Measurements from ENCODE around the gene PPP1R3C. TPM values are rescaled to one million over a fixed set of nuclear protein-coding genes. Genes with fewer than 3 reads are reported as not detected.

The PPP1R3C gene
- polyA plus RNA-seq, 1 donor from 2014 or later: 0.51 TPM

GRCh38 chr10:91630625-91631024 lies 2.2 kb downstream of the PPP1R3C start:
- H3K4me3 ChIP-seq (ENCODE audit: low read length): no peak overlapping the region
- no peaks in the 10 kb centered on the region for H3K9me2 ChIP-seq (ENCODE audit: insufficient read depth, low read length)
- TF ChIP-seq MXI1 (conservative IDR thresholded peaks at IDR 0.05; ENCODE audit: poor library complexity, severe bottlenecking): no peak
- TF ChIP-seq CTCF (IDR thresholded peaks at IDR 0.05; ENCODE audit: poor library complexity, severe bottlenecking): no peak
- TF ChIP-seq TAF1 (IDR thresholded peaks at IDR 0.05; ENCODE audit: low read depth): no peak
- no peak for TF ChIP-seq RAD21 (conservative IDR thresholded peaks at IDR 0.05)
- no peak for TF ChIP-seq POLR2AphosphoS5 (IDR thresholded peaks at IDR 0.05)
- TF ChIP-seq SMC3 (conservative IDR thresholded peaks at IDR 0.05; ENCODE audit: poor library complexity): no peak
- no peak for TF ChIP-seq EZH2 (IDR thresholded peaks at IDR 0.05; ENCODE audit: borderline replicate concordance, insufficient read depth, low read length, poor library complexity, severe bottlenecking)
- no peak for TF ChIP-seq REST (IDR thresholded peaks at IDR 0.05; ENCODE audit: borderline replicate concordance)
- TF ChIP-seq EP300 (conservative IDR thresholded peaks at IDR 0.05; ENCODE audit: poor library complexity, severe bottlenecking): no peak
- peaks cover 8% of the 10 kb centered on the region for H3K27me3 ChIP-seq (ENCODE audit: insufficient read depth, low read depth, low read length)
- H3K27ac ChIP-seq (ENCODE audit: low read length): no peak overlapping the region
- H3F3A ChIP-seq (ENCODE audit: insufficient read depth, low read length, poor library complexity, severe bottlenecking): no peaks in the 10 kb centered on the region
- H3K36me3 ChIP-seq (ENCODE audit: insufficient read depth, low read length): no peaks in the 10 kb centered on the region
- no peak overlapping the region for H2AFZ ChIP-seq (ENCODE audit: low read depth, low read length)
- H4K20me1 ChIP-seq (ENCODE audit: insufficient read depth): no peaks in the 10 kb centered on the region
- no peaks in the 10 kb centered on the region for H3K79me2 ChIP-seq (replicated peaks; ENCODE audit: insufficient read depth, low read length)
- no peaks in the 10 kb centered on the region for H3K9me3 ChIP-seq (ENCODE audit: low read length)
- no peak overlapping the region for H3K9ac ChIP-seq (ENCODE audit: low read length)
- H3K4me2 ChIP-seq (ENCODE audit: low read length): no peak overlapping the region

GRCh38 chr10:91629715-91630549 lies 2.9 kb downstream of the PPP1R3C start:
- Histone ChIP-seq H3K27ac (ENCODE audit: low read length) (no peak overlapping the region), H3K9me2 (ENCODE audit: insufficient read depth, low read length) (no peaks in the 10 kb centered on the region), H3K4me3 (ENCODE audit: low read length) (no peak overlapping the region), H3K9ac (ENCODE audit: low read length) (no peak overlapping the region), H4K20me1 (ENCODE audit: insufficient read depth) (no peaks in the 10 kb centered on the region), H2AFZ (ENCODE audit: low read depth, low read length) (no peak overlapping the region), H3K9me3 (ENCODE audit: low read length) (no peaks in the 10 kb centered on the region), H3K79me2 (replicated peaks; ENCODE audit: insufficient read depth, low read length) (no peaks in the 10 kb centered on the region), H3K36me3 (ENCODE audit: insufficient read depth, low read length) (no peaks in the 10 kb centered on the region), H3K4me2 (ENCODE audit: low read length) (no peak overlapping the region), H3F3A (ENCODE audit: insufficient read depth, low read length, poor library complexity, severe bottlenecking) (no peaks in the 10 kb centered on the region), H3K27me3 (ENCODE audit: insufficient read depth, low read depth, low read length) (peaks cover 8% of the 10 kb centered on the region)
- TF ChIP-seq MXI1 (conservative IDR thresholded peaks at IDR 0.05; ENCODE audit: poor library complexity, severe bottlenecking) (no peak), EP300 (conservative IDR thresholded peaks at IDR 0.05; ENCODE audit: poor library complexity, severe bottlenecking) (no peak)
